Measurements from ENCODE around the gene CHAD.

CHAD gene

DNA sequence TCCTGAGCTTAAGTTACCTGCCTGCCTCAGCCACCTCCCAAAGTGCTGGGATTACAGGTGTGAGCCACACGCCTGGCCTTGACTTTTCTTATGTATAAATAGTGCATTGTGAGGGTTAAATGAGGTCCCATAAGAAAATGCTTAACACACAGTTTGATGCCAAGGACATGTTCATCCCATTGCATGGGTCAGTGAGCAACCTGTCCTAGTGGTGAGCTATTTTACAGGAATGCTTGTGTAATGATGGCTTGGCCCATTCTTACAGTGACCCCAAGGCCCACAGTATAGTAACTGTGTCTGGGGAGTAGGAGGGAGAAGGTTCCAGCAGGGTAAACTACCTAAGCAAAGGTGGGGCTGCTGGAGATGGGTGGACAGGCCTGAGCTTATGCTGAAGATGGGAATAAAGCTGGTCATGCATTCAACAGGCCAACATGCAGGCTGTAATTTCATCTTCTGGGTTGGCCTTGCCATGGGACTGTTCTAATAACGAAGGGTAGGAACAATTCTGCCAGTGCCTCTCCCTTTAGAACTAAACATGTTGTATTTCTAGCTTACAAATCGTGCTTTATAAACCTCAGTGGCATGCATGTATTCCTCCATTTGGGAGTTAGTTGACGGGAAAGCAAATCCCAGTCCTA, 36.4 kb downstream of the CHAD start:
- Histone ChIP-seq H3K4me3 (ENCODE audit: insufficient read depth, low read length, poor library complexity, severe bottlenecking) (no peak overlapping the region), H3F3A (ENCODE audit: insufficient read depth) (peaks cover 2% of the 10 kb centered on the region; the same call in 1 of the 2 replicates), H3K9ac (ENCODE audit: low read length) (no peak overlapping the region), H3K79me2 (ENCODE audit: insufficient read depth, low read length) (0 out of 2 replicates have a peak, but pooled peaks cover 4% of the 10 kb centered on the region), H3K4me2 (ENCODE audit: low read depth, low read length, poor library complexity, severe bottlenecking) (no peak overlapping the region), H3K9me3 (ENCODE audit: insufficient read depth, low read length) (no peaks in the 10 kb centered on the region), H4K20me1 (ENCODE audit: low read depth, low read length) (no peaks in the 10 kb centered on the region), H3K9me2 (replicated peaks; ENCODE audit: insufficient read depth, low read length) (no peaks in the 10 kb centered on the region), H3K36me3 (ENCODE audit: low read length) (no peaks in the 10 kb centered on the region), H3K27me3 (ENCODE audit: low read length) (no peaks in the 10 kb centered on the region), H3K27ac (ENCODE audit: low read depth, low read length) (no peak overlapping the region), H2AFZ (ENCODE audit: low read depth, low read length, severe bottlenecking) (no peak overlapping the region)
- TF ChIP-seq, protein P1, sequence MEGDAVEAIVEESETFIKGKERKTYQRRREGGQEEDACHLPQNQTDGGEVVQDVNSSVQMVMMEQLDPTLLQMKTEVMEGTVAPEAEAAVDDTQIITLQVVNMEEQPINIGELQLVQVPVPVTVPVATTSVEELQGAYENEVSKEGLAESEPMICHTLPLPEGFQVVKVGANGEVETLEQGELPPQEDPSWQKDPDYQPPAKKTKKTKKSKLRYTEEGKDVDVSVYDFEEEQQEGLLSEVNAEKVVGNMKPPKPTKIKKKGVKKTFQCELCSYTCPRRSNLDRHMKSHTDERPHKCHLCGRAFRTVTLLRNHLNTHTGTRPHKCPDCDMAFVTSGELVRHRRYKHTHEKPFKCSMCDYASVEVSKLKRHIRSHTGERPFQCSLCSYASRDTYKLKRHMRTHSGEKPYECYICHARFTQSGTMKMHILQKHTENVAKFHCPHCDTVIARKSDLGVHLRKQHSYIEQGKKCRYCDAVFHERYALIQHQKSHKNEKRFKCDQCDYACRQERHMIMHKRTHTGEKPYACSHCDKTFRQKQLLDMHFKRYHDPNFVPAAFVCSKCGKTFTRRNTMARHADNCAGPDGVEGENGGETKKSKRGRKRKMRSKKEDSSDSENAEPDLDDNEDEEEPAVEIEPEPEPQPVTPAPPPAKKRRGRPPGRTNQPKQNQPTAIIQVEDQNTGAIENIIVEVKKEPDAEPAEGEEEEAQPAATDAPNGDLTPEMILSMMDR (IDR thresholded peaks at IDR 0.05; ENCODE audit: insufficient read depth, low read length, poor library complexity, severe bottlenecking): no peak
- no peak for TF ChIP-seq EZH2phosphoT487 (conservative IDR thresholded peaks at IDR 0.05; ENCODE audit: low read length)

DNA sequence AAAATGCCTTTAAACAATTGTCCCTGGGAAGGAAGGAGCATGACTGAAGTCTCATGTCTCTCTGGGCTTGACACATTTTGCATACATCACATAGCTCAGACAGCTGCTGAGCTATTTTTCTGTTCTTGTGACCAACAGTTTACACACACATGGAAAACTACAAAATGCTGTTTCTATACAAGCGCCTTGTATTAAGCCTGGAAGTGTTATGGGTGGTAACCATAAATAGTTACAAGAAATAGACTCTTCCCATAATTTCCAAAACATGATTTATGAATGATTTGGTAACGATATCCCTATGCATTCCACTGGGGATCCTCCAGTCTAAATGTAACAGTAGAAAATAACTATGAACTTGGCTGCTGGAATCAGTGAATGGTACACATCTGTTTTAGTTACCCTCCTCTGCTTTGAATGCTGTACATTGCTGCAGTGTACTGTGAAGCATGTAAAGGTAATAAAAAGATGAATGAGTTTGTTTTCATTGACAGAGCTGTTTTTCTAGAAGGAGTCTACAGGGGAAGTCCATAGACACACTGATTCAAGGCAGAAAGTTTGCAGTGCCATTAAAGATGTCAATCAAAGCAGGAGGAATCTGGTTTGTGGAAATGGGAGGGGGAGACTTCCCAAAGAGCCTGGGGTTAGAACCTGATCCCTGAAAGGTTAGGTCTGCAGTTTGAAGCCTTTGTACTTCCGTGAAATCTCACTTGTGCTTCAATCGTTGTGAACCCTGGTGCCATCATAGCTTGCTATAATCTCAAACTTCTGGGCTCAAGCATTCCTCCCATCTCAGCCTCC, 37.7 kb downstream of the CHAD start:
- Histone ChIP-seq H3K79me2 (ENCODE audit: insufficient read depth, low read length) (0 out of 2 replicates have a peak, but pooled peaks cover 4% of the 10 kb centered on the region), H2AFZ (ENCODE audit: low read depth, low read length, severe bottlenecking) (no peak overlapping the region), H3K27ac (ENCODE audit: low read depth, low read length) (no peak overlapping the region), H3K4me3 (ENCODE audit: insufficient read depth, low read length, poor library complexity, severe bottlenecking) (no peak overlapping the region), H3K36me3 (ENCODE audit: low read length) (no peaks in the 10 kb centered on the region), H3K9ac (ENCODE audit: low read length) (no peak overlapping the region), H3K4me2 (ENCODE audit: low read depth, low read length, poor library complexity, severe bottlenecking) (no peak overlapping the region), H3K9me2 (replicated peaks; ENCODE audit: insufficient read depth, low read length) (no peaks in the 10 kb centered on the region), H3K27me3 (ENCODE audit: low read length) (no peaks in the 10 kb centered on the region), H4K20me1 (ENCODE audit: low read depth, low read length) (no peaks in the 10 kb centered on the region), H3F3A (ENCODE audit: insufficient read depth) (peaks cover 10% of the 10 kb centered on the region), H3K9me3 (ENCODE audit: insufficient read depth, low read length) (no peaks in the 10 kb centered on the region)
- TF ChIP-seq, protein P1 (IDR thresholded peaks at IDR 0.05; ENCODE audit: insufficient read depth, low read length, poor library complexity, severe bottlenecking): no peak
- no peak for TF ChIP-seq EZH2phosphoT487 (conservative IDR thresholded peaks at IDR 0.05; ENCODE audit: low read length)

DNA sequence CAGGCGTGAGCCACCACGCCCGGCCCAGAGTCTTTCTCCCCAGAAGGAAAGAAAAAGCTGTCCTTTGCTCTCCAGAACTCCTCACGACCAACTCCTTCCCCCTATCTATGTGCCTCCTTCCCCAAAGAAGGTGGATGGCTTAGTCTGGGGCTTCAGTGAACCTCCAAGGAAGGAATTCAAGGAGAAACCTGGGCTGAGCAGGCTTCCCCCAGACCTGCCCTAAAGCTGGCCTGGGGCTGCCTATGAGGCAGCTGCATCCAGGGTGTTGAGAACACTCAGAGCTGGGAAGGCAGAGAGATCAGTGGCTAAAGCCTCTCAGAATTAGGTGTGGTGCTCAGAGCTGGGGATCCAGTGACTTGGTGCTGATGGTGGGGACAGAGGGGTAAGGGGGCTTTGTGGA, 38.9 kb downstream of the CHAD start:
- Histone ChIP-seq H3K9me2 (replicated peaks; ENCODE audit: insufficient read depth, low read length) (no peaks in the 10 kb centered on the region), H2AFZ (ENCODE audit: low read depth, low read length, severe bottlenecking) (no peak overlapping the region), H4K20me1 (ENCODE audit: low read depth, low read length) (no peaks in the 10 kb centered on the region), H3K27ac (ENCODE audit: low read depth, low read length) (no peak overlapping the region), H3K4me2 (ENCODE audit: low read depth, low read length, poor library complexity, severe bottlenecking) (no peak overlapping the region), H3K27me3 (ENCODE audit: low read length) (no peaks in the 10 kb centered on the region), H3F3A (ENCODE audit: insufficient read depth) (peaks cover 10% of the 10 kb centered on the region), H3K79me2 (ENCODE audit: insufficient read depth, low read length) (0 out of 2 replicates have a peak, but pooled peaks cover 4% of the 10 kb centered on the region), H3K9ac (ENCODE audit: low read length) (no peak overlapping the region), H3K36me3 (ENCODE audit: low read length) (no peaks in the 10 kb centered on the region), H3K4me3 (ENCODE audit: insufficient read depth, low read length, poor library complexity, severe bottlenecking) (no peak overlapping the region), H3K9me3 (ENCODE audit: insufficient read depth, low read length) (no peaks in the 10 kb centered on the region)
- no peak for TF ChIP-seq EZH2phosphoT487 (conservative IDR thresholded peaks at IDR 0.05; ENCODE audit: low read length)
- TF ChIP-seq, protein P1 (IDR thresholded peaks at IDR 0.05; ENCODE audit: insufficient read depth, low read length, poor library complexity, severe bottlenecking): no peak

Data from SU-DHL-6 (cell line).